Urinary bladder (tissue), 4 donors: Measurements from ENCODE around the gene TTLL8. TPM values are rescaled to one million over a fixed set of nuclear protein-coding genes. Genes with fewer than 3 reads are reported as not detected.

Source experiments
- DNase-seq: peaks from one replicate; pipeline ENCODE4 v3.0.0-alpha.2; 2015; ENCODE audit errors: extremely low spot score
- H3K27ac ChIP-seq: one replicate; pipeline ENCODE4 v1.5.1; 2013; ENCODE audit warnings: low read depth, mild to moderate bottlenecking, moderate library complexity
- H3K36me3 ChIP-seq: one replicate; pipeline ENCODE4 v1.6.1; 2013; ENCODE audit warnings: mild to moderate bottlenecking, moderate library complexity; ENCODE audit not compliant: insufficient read depth
- H3K4me1 ChIP-seq: one replicate; pipeline ENCODE4 v1.6.1; 2013; ENCODE audit warnings: mild to moderate bottlenecking, moderate library complexity; ENCODE audit not compliant: insufficient read depth
- H3K4me3 ChIP-seq: one replicate; pipeline ENCODE4 v1.5.1; 2013; ENCODE audit warnings: low read depth, low read length
- WGBS: extraction: QIAGEN DNeasy Blood & Tissue Kit; methylation state at CpG from one replicate; pipeline ENCODE4 v1.1.7; 2013; 5-methylcytosine and 5-hydroxymethylcytosine counted together
- polyA plus RNA-seq: library from polyadenylated mRNA; stranded (reverse); fragments of 200-250 nt; gene quantifications from one replicate; pipeline ENCODE4 v1.2.3, GENCODE V29; 2013
- total RNA-seq: library from RNA; depleted of rRNA; stranded (reverse); fragments of >200 nt; gene quantifications from one replicate; pipeline ENCODE4 v1.2.3, GENCODE V29; 2014
- donor health status: healthy with polysubstance abuse.
- donor health status: healthy.

TTLL8 gene
- total and polyA plus RNA-seq, 2 donors = not detected

GRCh38 chr22:50078246-50078645 is 20.1 kb upstream of the TTLL8 start:
- Histone ChIP-seq H3K36me3 (no peaks in the 10 kb centered on the region), H3K4me3 (no peak overlapping the region), H3K27ac (no peak overlapping the region), H3K4me1 (no peaks in the 10 kb centered on the region)
- 97% methylated on average over 13 of the region's 13 CpGs for WGBS
- DNase-seq = no peak

- no peak overlapping the region for H3K27ac ChIP-seq
- no peak for DNase-seq
- H3K4me1 ChIP-seq = no peaks in the 10 kb centered on the region
- H3K36me3 ChIP-seq = no peaks in the 10 kb centered on the region
- WGBS = 88% methylated on average over 43 of the region's 43 CpGs
- H3K4me3 ChIP-seq = no peak overlapping the region
These were observed 18.8 kb upstream of the TTLL8 start for GRCh38 chr22:50076646-50077535.

- Histone ChIP-seq H3K27ac (no peak overlapping the region), H3K36me3 (no peaks in the 10 kb centered on the region), H3K4me3 (no peak overlapping the region), H3K4me1 (no peaks in the 10 kb centered on the region)
- WGBS = 83% methylated on average over 32 of the region's 32 CpGs
- DNase-seq = no peak
These were observed 16.7 kb upstream of the TTLL8 start for GRCh38 chr22:50074551-50075530.

GRCh38 chr22:50074056-50074455 is 16.0 kb upstream of the TTLL8 start:
- DNase-seq = no peak
- Histone ChIP-seq H3K4me1 (no peaks in the 10 kb centered on the region), H3K27ac (no peak overlapping the region), H3K36me3 (no peaks in the 10 kb centered on the region), H3K4me3 (no peak overlapping the region)
- 79% methylated on average over 17 of the region's 17 CpGs for WGBS

GRCh38 chr22:50072714-50073538 is 14.8 kb upstream of the TTLL8 start:
- Histone ChIP-seq H3K36me3 (no peaks in the 10 kb centered on the region), H3K27ac (no peak overlapping the region), H3K4me1 (no peaks in the 10 kb centered on the region), H3K4me3 (no peak overlapping the region)
- no peak for DNase-seq
- WGBS = 91% methylated on average over 28 of the region's 28 CpGs

GRCh38 chr22:50072167-50072555 is 14.1 kb upstream of the TTLL8 start:
- Histone ChIP-seq H3K27ac (no peak overlapping the region), H3K4me3 (no peak overlapping the region), H3K36me3 (no peaks in the 10 kb centered on the region), H3K4me1 (no peaks in the 10 kb centered on the region)
- no peak for DNase-seq
- 94% methylated on average over 9 of the region's 9 CpGs for WGBS

- H3K36me3 ChIP-seq = no peaks in the 10 kb centered on the region
- no peak overlapping the region for H3K27ac ChIP-seq
- no peak for DNase-seq
- 89% methylated on average over 14 of the region's 14 CpGs for WGBS
- H3K4me1 ChIP-seq = no peaks in the 10 kb centered on the region
- no peak overlapping the region for H3K4me3 ChIP-seq
These were observed 13.5 kb upstream of the TTLL8 start for GRCh38 chr22:50071432-50072166.

- Histone ChIP-seq H3K27ac (no peak overlapping the region), H3K4me1 (no peaks in the 10 kb centered on the region), H3K36me3 (no peaks in the 10 kb centered on the region), H3K4me3 (no peak overlapping the region)
- no peak for DNase-seq
- WGBS = 93% methylated on average over 8 of the region's 8 CpGs
These were observed 12.3 kb upstream of the TTLL8 start for GRCh38 chr22:50070366-50070765.

GRCh38 chr22:50068096-50068495 is 10.0 kb upstream of the TTLL8 start:
- 88% methylated on average over 11 of the region's 11 CpGs for WGBS
- H3K36me3 ChIP-seq = no peaks in the 10 kb centered on the region
- H3K4me3 ChIP-seq = no peak overlapping the region
- no peaks in the 10 kb centered on the region for H3K4me1 ChIP-seq
- no peak for DNase-seq
- no peak overlapping the region for H3K27ac ChIP-seq

GRCh38 chr22:50067244-50067643 is 9.1 kb upstream of the TTLL8 start:
- no peaks in the 10 kb centered on the region for H3K36me3 ChIP-seq
- H3K4me3 ChIP-seq = no peak overlapping the region
- WGBS = 84% methylated on average over 8 of the region's 8 CpGs
- DNase-seq = no peak
- no peaks in the 10 kb centered on the region for H3K4me1 ChIP-seq
- H3K27ac ChIP-seq = no peak overlapping the region

- Histone ChIP-seq H3K4me3 (no peak overlapping the region), H3K27ac (no peak overlapping the region), H3K36me3 (no peaks in the 10 kb centered on the region), H3K4me1 (no peaks in the 10 kb centered on the region)
- DNase-seq = no peak
- 66% methylated on average over 18 of the region's 18 CpGs for WGBS
These were observed 6.4 kb upstream of the TTLL8 start for GRCh38 chr22:50064453-50064852.

GRCh38 chr22:50063589-50064393 is 5.7 kb upstream of the TTLL8 start:
- DNase-seq = no peak
- no peak overlapping the region for H3K27ac ChIP-seq
- no peak overlapping the region for H3K4me3 ChIP-seq
- WGBS = 83% methylated on average over 23 of the region's 23 CpGs
- H3K4me1 ChIP-seq = no peaks in the 10 kb centered on the region
- no peaks in the 10 kb centered on the region for H3K36me3 ChIP-seq
